Activated CD8-positive, alpha-beta memory T cell treated with anti-CD3 and anti-CD28 coated beads, Interleukin-2, amount 50 U/mL, for 4 hours (primary cell): ENCODE data around the gene PGM1.

ENCODE experiments used
- DNase-seq: peaks from one replicate; pipeline ENCODE4 v3.0.0-alpha.2; 2020

PGM1 gene

GRCh38 chr1:63705078-63705477 is 111.9 kb downstream of the PGM1 start:
- no peak for DNase-seq

DNA sequence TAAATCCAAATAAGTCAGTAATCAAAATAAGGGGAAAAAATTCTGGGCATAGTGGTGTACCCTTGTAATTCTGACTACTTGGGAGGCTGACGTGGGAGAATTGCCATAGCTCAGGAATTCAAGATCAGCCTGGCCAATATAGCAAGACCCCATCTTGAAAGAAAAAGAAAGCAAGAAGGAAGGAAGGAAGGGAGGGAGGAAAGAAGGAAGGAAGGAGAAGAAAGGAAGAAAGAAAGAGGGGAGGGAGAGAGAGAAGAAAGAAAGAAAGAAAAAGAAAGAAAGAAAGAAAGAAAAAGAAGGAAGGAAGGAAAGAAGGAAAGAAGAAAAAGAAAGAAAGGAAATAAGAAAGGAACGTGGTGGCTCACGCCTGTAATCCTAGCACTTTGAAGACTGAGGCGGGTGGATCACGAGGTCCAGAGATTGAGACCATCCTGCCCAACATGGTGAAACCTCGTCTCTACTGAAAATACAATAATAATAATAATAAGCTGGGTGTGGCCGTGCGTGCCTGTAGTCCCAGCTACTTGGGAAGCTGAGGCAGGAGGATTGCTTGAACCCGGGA is 116.1 kb downstream of the PGM1 start:
- DNase-seq, result no peak
